ENCODE results near the gene MLH1.

The MLH1 gene

GRCh38 chr3:37017683-37018082 is 24.4 kb downstream of the MLH1 start:
- WGBS, 2 experiments (ENCODE audit: insufficient coverage in 2 of 2): 81 to 100% methylated on average over 2 to 3 of the region's 3 CpGs
- H3K36me3 ChIP-seq (ENCODE audit: control insufficient read depth, insufficient read depth, low read length): peaks cover 86% of the 10 kb centered on the region
- H3K4me1 ChIP-seq (ENCODE audit: control insufficient read depth, insufficient read depth, low read length, poor library complexity, severe bottlenecking): no peaks in the 10 kb centered on the region
- H3K9me3 ChIP-seq (ENCODE audit: control insufficient read depth, low read length): no peaks in the 10 kb centered on the region
- no peak overlapping the region for H3K4me3 ChIP-seq (ENCODE audit: extremely low read depth, insufficient read depth, low read length, poor library complexity, severe bottlenecking)
- H3K27ac ChIP-seq (ENCODE audit: low read depth, low read length, severe bottlenecking): no peak overlapping the region

- H3K36me3 ChIP-seq (ENCODE audit: control insufficient read depth, insufficient read depth, low read length): peaks cover 97% of the 10 kb centered on the region
- WGBS, 2 experiments (ENCODE audit: insufficient coverage in 2 of 2): no CpG with 5 or more reads among the region's 2 CpGs
- no peak overlapping the region for H3K27ac ChIP-seq (ENCODE audit: low read depth, low read length, severe bottlenecking)
- H3K4me3 ChIP-seq (ENCODE audit: extremely low read depth, insufficient read depth, low read length, poor library complexity, severe bottlenecking): no peak overlapping the region
- no peaks in the 10 kb centered on the region for H3K4me1 ChIP-seq (ENCODE audit: control insufficient read depth, insufficient read depth, low read length, poor library complexity, severe bottlenecking)
- no peaks in the 10 kb centered on the region for H3K9me3 ChIP-seq (ENCODE audit: control insufficient read depth, low read length)
Measured at GRCh38 chr3:37024092-37024491, 30.8 kb downstream of the MLH1 start.

- 89% methylated on average over 2 of the region's 3 CpGs; no CpG with 5 or more reads in 1 of the 2 experiments for WGBS, 2 experiments (ENCODE audit: insufficient coverage in 2 of 2)
- Histone ChIP-seq H3K4me1 (ENCODE audit: control insufficient read depth, insufficient read depth, low read length, poor library complexity, severe bottlenecking) (peaks cover 1% of the 10 kb centered on the region), H3K4me3 (ENCODE audit: extremely low read depth, insufficient read depth, low read length, poor library complexity, severe bottlenecking) (no peak overlapping the region), H3K9me3 (ENCODE audit: control insufficient read depth, low read length) (no peaks in the 10 kb centered on the region), H3K27ac (ENCODE audit: low read depth, low read length, severe bottlenecking) (no peak overlapping the region), H3K36me3 (ENCODE audit: control insufficient read depth, insufficient read depth, low read length) (peaks cover 97% of the 10 kb centered on the region)
Measured at GRCh38 chr3:37024820-37025405, 31.6 kb downstream of the MLH1 start.

- WGBS, 2 experiments (ENCODE audit: insufficient coverage in 2 of 2): 97 to 100% methylated on average over 3 of the region's 3 CpGs
- Histone ChIP-seq H3K4me3 (ENCODE audit: extremely low read depth, insufficient read depth, low read length, poor library complexity, severe bottlenecking) (no peak overlapping the region), H3K9me3 (ENCODE audit: control insufficient read depth, low read length) (no peaks in the 10 kb centered on the region), H3K27ac (ENCODE audit: low read depth, low read length, severe bottlenecking) (no peak overlapping the region), H3K4me1 (ENCODE audit: control insufficient read depth, insufficient read depth, low read length, poor library complexity, severe bottlenecking) (peaks cover 8% of the 10 kb centered on the region), H3K36me3 (ENCODE audit: control insufficient read depth, insufficient read depth, low read length) (peaks cover 97% of the 10 kb centered on the region)
Measured at GRCh38 chr3:37025561-37026335, 32.4 kb downstream of the MLH1 start.

GRCh38 chr3:37026851-37027250 is 33.5 kb downstream of the MLH1 start:
- 95% methylated on average over 3 of the region's 5 CpGs for WGBS, 2 experiments (ENCODE audit: insufficient coverage in 2 of 2)
- Histone ChIP-seq H3K4me1 (ENCODE audit: control insufficient read depth, insufficient read depth, low read length, poor library complexity, severe bottlenecking) (peaks cover 8% of the 10 kb centered on the region), H3K27ac (ENCODE audit: low read depth, low read length, severe bottlenecking) (no peak overlapping the region), H3K9me3 (ENCODE audit: control insufficient read depth, low read length) (no peaks in the 10 kb centered on the region), H3K36me3 (ENCODE audit: control insufficient read depth, insufficient read depth, low read length) (peaks cover 97% of the 10 kb centered on the region), H3K4me3 (ENCODE audit: extremely low read depth, insufficient read depth, low read length, poor library complexity, severe bottlenecking) (no peak overlapping the region)

- WGBS, 2 experiments (ENCODE audit: insufficient coverage in 2 of 2): 83% methylated on average over 1 of the region's 1 CpG; no CpG with 5 or more reads in 1 of the 2 experiments
- Histone ChIP-seq H3K36me3 (ENCODE audit: control insufficient read depth, insufficient read depth, low read length) (peaks cover 96% of the 10 kb centered on the region), H3K9me3 (ENCODE audit: control insufficient read depth, low read length) (no peaks in the 10 kb centered on the region), H3K4me1 (ENCODE audit: control insufficient read depth, insufficient read depth, low read length, poor library complexity, severe bottlenecking) (peaks cover 8% of the 10 kb centered on the region), H3K27ac (ENCODE audit: low read depth, low read length, severe bottlenecking) (no peak overlapping the region), H3K4me3 (ENCODE audit: extremely low read depth, insufficient read depth, low read length, poor library complexity, severe bottlenecking) (no peak overlapping the region)
Measured at GRCh38 chr3:37028329-37028728, 35.0 kb downstream of the MLH1 start.

- peaks cover 96% of the 10 kb centered on the region for H3K36me3 ChIP-seq (ENCODE audit: control insufficient read depth, insufficient read depth, low read length)
- no CpG with 5 or more reads among the region's 1 CpG for WGBS, 2 experiments (ENCODE audit: insufficient coverage in 2 of 2)
- no peaks in the 10 kb centered on the region for H3K9me3 ChIP-seq (ENCODE audit: control insufficient read depth, low read length)
- no peak overlapping the region for H3K4me3 ChIP-seq (ENCODE audit: extremely low read depth, insufficient read depth, low read length, poor library complexity, severe bottlenecking)
- peaks cover 8% of the 10 kb centered on the region for H3K4me1 ChIP-seq (ENCODE audit: control insufficient read depth, insufficient read depth, low read length, poor library complexity, severe bottlenecking)
- H3K27ac ChIP-seq (ENCODE audit: low read depth, low read length, severe bottlenecking): no peak overlapping the region
Measured at GRCh38 chr3:37029111-37029510, 35.8 kb downstream of the MLH1 start.

- Histone ChIP-seq H3K4me1 (ENCODE audit: control insufficient read depth, insufficient read depth, low read length, poor library complexity, severe bottlenecking) (peaks cover 8% of the 10 kb centered on the region), H3K36me3 (ENCODE audit: control insufficient read depth, insufficient read depth, low read length) (peaks cover 97% of the 10 kb centered on the region), H3K9me3 (ENCODE audit: control insufficient read depth, low read length) (no peaks in the 10 kb centered on the region), H3K27ac (ENCODE audit: low read depth, low read length, severe bottlenecking) (no peak overlapping the region), H3K4me3 (ENCODE audit: extremely low read depth, insufficient read depth, low read length, poor library complexity, severe bottlenecking) (no peak overlapping the region)
Measured at GRCh38 chr3:37029516-37030163, 36.3 kb downstream of the MLH1 start.

GRCh38 chr3:37030588-37030987 is 37.3 kb downstream of the MLH1 start:
- H3K36me3 ChIP-seq (ENCODE audit: control insufficient read depth, insufficient read depth, low read length): peaks cover 99% of the 10 kb centered on the region
- peaks cover 7% of the 10 kb centered on the region for H3K9me3 ChIP-seq (ENCODE audit: control insufficient read depth, low read length)
- no peak overlapping the region for H3K27ac ChIP-seq (ENCODE audit: low read depth, low read length, severe bottlenecking)
- peaks cover 8% of the 10 kb centered on the region for H3K4me1 ChIP-seq (ENCODE audit: control insufficient read depth, insufficient read depth, low read length, poor library complexity, severe bottlenecking)
- no peak overlapping the region for H3K4me3 ChIP-seq (ENCODE audit: extremely low read depth, insufficient read depth, low read length, poor library complexity, severe bottlenecking)
- 82% methylated on average over 3 of the region's 3 CpGs; no CpG with 5 or more reads in 1 of the 2 experiments for WGBS, 2 experiments (ENCODE audit: insufficient coverage in 2 of 2)

- H3K4me3 ChIP-seq (ENCODE audit: extremely low read depth, insufficient read depth, low read length, poor library complexity, severe bottlenecking): no peak overlapping the region
- 92 to 96% methylated on average over 4 of the region's 7 CpGs for WGBS, 2 experiments (ENCODE audit: insufficient coverage in 2 of 2)
- H3K27ac ChIP-seq (ENCODE audit: low read depth, low read length, severe bottlenecking): no peak overlapping the region
- H3K4me1 ChIP-seq (ENCODE audit: control insufficient read depth, insufficient read depth, low read length, poor library complexity, severe bottlenecking): peaks cover 8% of the 10 kb centered on the region
- peaks cover 99% of the 10 kb centered on the region for H3K36me3 ChIP-seq (ENCODE audit: control insufficient read depth, insufficient read depth, low read length)
- H3K9me3 ChIP-seq (ENCODE audit: control insufficient read depth, low read length): peaks cover 13% of the 10 kb centered on the region
Measured at GRCh38 chr3:37031096-37031682, 37.9 kb downstream of the MLH1 start.

Measured in mesodermal cell (in vitro differentiated cells).